NCI-H748 (cell line): ENCODE results near the gene PZP.
"Not testable (repeated sequence)": the region's sequence is repeated elsewhere in the genome, so short reads cannot be mapped to it uniquely, and the experiment has no call there.

Source experiments
- DNase-seq: peaks from one replicate; lab custom pipeline; 2025; ENCODE audit not compliant: unreplicated experiment; lab: John Stamatoyannopoulos, UW

The PZP gene

DNA sequence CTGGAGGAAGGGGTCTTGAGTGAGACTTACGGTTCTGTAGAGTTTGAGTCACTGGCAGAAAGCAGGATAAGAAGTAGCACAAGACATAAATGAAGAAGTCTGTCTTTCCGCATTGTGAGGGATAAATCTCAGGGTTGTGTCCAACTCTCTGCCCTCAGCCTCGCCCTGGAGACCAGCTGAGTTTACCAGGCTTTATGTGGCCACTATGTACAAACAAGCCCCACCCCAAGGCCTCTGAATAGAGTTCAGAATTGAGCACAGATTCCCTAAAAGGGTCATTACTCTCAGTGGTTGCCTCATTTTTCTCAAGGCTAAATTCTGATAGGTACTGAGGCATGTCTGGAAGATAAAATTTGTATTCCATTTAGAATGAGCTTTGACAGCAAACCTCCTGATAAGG is at the start of gene PZP:
PZP (minus strand) TSS at position 167 of the 400 bp plus-strand sequence; CDS start at position 113, 54 bp downstream.
- no peak for DNase-seq

DNA sequence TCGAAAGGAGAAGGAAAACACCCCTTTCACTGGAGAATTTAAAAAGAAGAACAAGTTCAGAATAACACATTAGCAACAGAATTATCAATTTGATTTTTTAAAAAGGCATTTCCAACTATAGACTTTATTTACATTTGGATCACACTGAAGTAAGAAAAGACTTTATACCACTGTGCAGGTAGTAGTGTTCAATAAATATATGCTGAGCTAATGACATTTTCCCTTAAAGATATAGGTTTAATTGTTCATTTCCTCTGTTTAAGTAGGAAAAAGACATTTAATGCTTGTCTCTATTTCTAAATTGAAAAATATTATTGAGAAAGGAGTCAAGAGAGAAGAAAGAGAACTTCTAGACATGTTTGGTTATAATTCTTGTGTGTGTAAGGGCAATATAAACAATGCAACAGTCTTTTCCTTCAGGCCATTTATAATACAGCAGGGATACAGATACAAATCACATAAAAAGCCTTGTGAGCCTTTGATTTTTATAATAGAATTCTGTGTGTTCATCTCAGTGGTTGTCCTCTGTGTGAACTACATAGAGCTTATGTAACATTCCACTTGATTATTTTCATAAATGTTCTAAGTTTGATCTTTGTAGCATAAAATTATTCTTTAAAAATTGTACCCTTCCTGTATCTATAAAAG is 48.7 kb upstream of the PZP start:
- no peak for DNase-seq

DNA sequence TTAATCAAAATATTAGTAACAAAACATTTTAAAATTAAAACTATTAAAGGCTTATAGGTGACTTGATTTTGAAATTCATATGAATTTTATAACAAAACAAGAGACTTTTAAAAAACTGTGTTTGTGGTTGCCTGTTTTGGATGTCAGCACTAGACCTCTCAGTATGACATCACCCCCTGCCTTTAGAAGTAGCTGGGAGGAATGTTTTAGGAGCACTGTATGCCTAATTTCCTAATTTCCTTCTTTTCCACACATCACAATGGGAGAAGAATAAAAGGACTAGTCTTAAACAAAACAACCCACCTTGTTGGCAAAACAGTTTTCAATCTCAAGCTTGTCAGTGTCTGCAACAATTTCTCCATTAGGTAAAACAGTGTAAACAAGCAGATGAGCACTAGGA is 48.1 kb upstream of the PZP start:
- no peak for DNase-seq

DNA sequence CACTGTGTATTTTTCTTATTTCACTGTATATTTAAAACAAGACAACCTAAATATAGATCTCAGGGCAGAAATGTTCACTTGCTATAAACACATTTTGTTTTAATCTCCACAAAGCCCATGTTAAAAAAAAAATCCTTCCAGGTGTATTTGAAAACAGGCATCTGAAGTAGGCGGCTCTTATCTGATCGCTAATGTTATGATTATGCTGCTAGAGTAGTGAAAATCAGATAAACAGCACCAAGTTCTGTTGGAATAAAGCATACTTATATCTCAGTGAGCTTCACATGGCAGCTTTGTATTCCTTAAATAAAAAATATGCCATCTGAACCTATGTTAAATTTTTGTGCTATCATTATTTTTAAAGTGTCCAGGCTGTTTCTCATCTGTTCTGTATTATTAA is 47.6 kb upstream of the PZP start:
- no peak for DNase-seq

DNA sequence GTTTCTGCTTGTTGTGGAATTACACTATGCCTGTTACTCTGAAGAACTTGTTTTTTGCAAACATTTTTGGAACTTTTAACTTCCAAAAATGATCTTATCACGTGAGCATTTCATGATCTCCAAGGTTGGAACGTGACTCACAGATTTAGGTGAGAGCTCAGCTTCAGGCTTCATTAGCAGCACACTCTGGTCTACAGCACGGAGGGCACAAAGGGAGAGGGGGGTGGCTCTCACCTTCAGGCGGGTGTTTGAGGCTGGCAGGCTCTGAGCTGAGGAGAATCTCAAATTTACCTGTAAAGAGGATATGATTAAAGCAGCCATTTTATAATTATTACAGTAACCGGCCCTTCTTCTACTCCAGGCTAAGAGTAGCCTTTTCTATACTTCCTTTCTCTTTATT is 45.3 kb upstream of the PZP start:
- DNase-seq = no peak

GRCh38 chr12:9252791-9253190 is 44.6 kb upstream of the PZP start:
- not testable (repeated sequence) for DNase-seq

DNA sequence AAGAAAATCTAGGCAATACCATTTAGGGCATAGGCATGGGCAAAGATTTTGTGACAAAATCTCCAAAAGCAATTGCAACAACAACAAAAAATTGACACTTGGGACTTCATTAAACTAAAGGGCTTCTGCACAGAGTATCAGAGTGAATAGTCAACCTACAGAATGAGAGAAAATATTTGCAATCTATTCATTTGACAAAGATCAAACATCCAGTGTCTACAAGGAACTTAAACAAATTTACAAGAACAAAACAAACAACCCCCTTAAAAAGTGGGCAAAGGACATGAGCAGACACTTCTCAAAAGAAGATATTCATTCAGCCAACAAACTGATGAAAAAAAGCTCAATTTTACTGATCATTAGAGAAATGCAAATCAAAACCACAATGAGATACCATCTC is 44.1 kb upstream of the PZP start:
- no peak for DNase-seq

GRCh38 chr12:9248435-9248834 is 40.2 kb upstream of the PZP start:
- DNase-seq = no peak

DNA sequence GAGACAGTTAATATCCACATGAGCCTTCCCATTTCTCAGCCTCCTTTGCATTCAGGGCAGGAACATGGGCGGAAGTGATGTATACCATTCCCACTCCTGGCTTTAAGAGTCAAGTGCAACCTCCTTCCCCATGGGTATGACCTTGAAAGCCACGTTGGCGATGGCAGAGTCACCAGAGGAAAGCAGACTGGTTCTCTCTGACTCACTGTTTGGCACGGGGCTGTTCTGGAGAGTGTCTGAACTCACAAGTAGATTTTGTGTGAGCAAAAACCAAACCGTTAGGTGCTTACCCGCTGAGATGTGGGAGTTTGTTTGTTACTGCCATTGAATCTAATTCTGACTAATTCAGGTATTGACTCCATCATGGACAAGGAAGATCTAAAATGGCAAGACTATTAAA is 36.7 kb upstream of the PZP start:
- no peak for DNase-seq

DNA sequence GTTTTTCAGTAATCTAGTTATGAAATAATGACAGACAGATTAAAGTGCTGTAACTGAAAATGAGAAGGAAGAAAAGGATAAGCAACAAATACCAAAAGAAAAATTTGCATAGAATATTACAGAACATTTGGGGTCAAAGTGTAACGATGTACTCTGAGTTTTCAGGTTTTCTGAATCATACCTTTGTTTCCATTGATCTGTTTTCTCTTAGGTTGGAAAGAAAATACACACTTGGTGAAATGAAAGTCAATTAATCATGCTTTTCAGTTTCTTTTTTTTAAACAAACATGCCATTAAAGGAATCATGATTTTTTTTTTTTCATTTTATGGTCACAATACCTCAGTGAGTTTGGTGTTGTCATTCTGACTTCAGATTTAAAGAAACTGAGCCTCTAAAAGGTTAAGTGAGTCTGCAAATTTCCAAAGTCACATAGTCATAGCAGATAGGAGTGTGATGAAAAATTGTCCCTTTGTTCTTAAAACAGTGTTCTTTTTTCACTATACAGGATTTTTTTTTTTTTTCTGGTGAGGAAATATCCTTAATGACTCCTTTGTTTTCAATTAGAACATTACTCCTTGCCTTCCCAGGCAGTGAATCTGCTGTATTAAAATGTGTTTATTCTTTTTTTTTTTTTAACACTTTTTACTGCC is 35.9 kb upstream of the PZP start:
- no peak for DNase-seq

- no peak for DNase-seq
These were observed 33.1 kb upstream of the PZP start for GRCh38 chr12:9241301-9241700.

GRCh38 chr12:9240776-9241175 is 32.6 kb upstream of the PZP start:
- no peak for DNase-seq

DNA sequence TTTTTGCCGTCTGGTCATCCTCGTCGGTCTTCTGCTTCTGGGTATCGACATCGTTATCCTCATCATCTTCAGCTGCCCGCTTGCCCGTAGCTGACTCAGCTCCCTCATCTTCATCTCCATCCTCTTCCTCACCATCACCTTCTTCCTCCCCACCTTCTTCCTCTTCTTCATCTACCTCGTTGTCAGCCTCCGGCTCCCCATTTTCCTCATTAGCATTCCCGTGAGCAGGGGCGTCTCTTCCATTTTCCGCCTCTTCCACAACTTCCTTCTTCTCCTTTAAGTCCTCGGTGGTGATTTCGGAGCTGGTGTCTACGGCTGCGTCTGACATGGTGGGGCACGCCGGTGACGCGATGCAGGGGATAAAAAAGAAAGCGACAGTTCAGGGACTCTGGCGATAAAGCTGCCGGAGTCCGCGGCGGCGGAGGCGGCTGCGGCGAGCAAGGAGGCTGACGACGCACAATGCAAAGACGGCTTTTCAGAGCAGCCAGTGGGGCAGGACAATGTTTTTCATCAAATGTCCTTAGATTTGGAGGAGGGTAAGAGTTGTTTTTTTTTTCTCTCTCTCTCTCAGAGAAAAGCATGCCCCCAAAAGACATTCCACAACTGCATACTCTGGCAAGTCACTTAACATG is 31.9 kb upstream of the PZP start:
- not testable (repeated sequence) for DNase-seq

- no peak for DNase-seq
These were observed 29.1 kb upstream of the PZP start for GRCh38 chr12:9237286-9237685.

DNA sequence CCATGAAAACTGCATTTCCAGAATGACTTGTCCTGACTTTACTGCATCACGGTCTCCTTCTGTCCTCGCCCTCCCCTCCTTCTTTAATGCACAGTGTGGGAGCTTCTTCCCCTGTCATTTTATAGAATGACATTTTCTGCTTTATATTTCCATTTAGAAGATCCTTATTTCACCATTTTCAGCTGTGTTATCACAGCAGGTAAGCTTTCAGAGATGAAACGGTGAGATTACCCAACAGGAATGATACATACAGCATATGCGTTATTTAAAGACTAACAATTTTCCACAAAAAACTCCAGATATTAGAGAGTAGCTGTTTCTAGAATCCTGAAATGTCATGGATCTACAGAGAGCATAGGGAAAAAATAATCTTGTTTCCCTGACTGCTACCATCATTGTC is 27.3 kb upstream of the PZP start:
- DNase-seq = no peak

GRCh38 chr12:9227950-9228349 is 19.8 kb upstream of the PZP start:
- DNase-seq = no peak

DNA sequence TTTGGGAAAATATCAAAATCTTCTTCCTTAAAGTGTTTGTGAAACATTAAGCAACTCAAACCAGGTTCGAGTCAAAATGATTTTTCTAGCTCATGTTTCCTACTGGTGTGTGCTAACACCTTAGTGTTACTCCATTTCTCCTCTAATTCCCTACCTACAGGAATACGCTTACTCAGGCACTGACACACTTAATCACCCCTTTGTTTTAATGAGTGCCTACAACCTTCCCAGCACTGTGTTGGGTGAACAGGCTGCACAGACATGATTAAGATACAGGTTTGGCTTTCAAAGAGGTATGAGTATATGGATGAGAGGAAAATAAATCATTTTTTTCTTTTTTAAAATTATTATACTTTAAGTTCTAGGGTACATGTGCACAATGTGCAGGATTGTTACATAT is 15.6 kb upstream of the PZP start:
- DNase-seq = no peak

GRCh38 chr12:9221483-9221882 is 13.3 kb upstream of the PZP start:
- no peak for DNase-seq

- DNase-seq = not testable (repeated sequence)
These were observed 12.8 kb upstream of the PZP start for GRCh38 chr12:9221011-9221410.

- DNase-seq = no peak
These were observed 6.3 kb upstream of the PZP start for GRCh38 chr12:9214534-9214933.

DNA sequence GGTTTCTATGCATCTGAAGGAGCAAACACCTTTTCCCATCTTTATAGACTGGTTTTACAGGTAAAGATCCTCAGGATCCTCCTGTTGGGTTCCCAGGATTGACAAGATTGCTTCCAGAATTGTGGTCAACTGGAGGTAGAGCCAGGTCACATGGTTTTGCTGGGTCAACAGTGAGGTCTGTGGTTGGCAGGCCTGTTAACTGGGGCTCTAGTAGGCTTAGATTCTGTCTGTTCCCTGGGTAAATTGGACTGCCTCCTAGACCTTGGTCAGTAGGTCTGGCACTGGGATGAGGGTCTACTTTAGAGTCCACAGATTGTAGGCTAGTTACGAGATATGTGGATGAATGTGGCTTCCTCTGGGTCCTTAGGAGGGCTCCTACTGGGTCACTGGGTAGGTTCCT is 3.5 kb upstream of the PZP start:
- no peak for DNase-seq

DNA sequence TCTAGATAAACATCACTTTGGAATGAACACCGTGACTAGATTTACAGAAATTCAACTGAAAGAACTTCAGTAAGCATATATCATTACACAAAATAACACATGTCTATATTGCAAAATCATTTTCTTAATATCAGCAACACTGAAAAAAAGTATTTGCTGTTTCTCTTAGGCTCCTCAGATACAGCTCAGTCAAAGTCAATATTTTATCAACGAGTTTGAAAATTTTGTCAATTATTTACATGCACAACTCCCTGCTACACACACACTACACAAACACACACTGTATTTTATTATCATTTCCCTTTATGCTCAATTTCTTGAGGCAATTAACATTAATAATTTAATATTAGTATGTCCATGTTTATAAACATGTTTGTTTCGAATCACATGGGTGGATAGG is 3.8 kb downstream of the PZP start:
- no peak for DNase-seq

DNA sequence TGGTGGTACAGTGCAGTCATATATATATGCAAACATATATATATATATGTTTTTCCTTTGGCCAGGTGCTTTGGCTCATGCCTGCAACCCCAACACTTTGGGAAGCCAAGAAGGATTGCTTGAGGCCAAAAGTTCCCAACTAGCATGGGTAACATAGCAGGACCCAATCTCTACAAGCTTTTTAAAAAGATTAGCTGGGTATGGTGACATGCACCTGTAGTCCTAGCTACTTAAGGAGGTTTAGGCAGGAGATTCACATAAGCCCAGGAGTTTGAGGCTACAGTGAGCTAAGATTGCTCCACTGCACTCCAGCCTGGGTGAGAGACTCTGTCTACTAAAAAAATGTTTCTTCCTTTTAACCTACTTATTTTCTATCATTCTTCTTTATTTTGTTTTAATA is 10.2 kb downstream of the PZP start:
- DNase-seq = no peak
